Measurements from ENCODE around the gene C12orf54. TPM values are rescaled to one million over a fixed set of nuclear protein-coding genes. Genes with fewer than 3 reads are reported as not detected.

C12orf54 gene
- polyA plus RNA-seq, 1 donor (not counting 4 experiments of a cell fraction or from before 2014, with no cell fraction given): 4.3 TPM

- no peaks in the 10 kb centered on the region for H3K9me1 ChIP-seq (ENCODE audit: control insufficient read depth, extremely low read depth, insufficient read depth, low read length)
- dilution Hi-C loops (cut with MboI; ENCODE audit: extremely low pct_ligation_motif_present, low sequenced_read_pairs): no loop called here
- no peaks in the 10 kb centered on the region for H3K9me3 ChIP-seq (ENCODE audit: control insufficient read depth, low read depth, low read length)
- H3K4me3 ChIP-seq (ENCODE audit: control insufficient read depth in 2 of 3, extremely low read depth in 1 of 3, insufficient read depth in 2 of 3, low read depth in 1 of 3, low read length in 3 of 3): no peak overlapping the region
- no peaks in the 10 kb centered on the region for H3K79me2 ChIP-seq (ENCODE audit: control insufficient read depth, insufficient read depth, low read length)
- H2AFZ ChIP-seq (ENCODE audit: control insufficient read depth, low read length): no peak overlapping the region
- H3K4me1 ChIP-seq (ENCODE audit: control insufficient read depth, extremely low read depth, insufficient read depth, low read length): no peaks in the 10 kb centered on the region
- peaks cover 3% of the 10 kb centered on the region for H3K27me3 ChIP-seq (ENCODE audit: control insufficient read depth, extremely low read depth, insufficient read depth, low read length)
- DNase-seq (ENCODE audit: low read depth, low spot score) (no peak), FAIRE-seq (peak; percentile 43)
- TF ChIP-seq EZH2 (IDR thresholded peaks at IDR 0.05; ENCODE audit: low read length): no peak
- TF ChIP-seq CTCF (optimal IDR thresholded peaks at IDR 0.05 in 1 of 3, IDR thresholded peaks at IDR 0.05 in 1 of 3, conservative IDR thresholded peaks at IDR 0.05 in 1 of 3; ENCODE audit: extremely low read depth in 1 of 3, insufficient read depth in 2 of 3, low read length in 3 of 3): peak in 2 of 3 experiments; percentile 32 to 52
- no peaks in the 10 kb centered on the region for H3K36me3 ChIP-seq (ENCODE audit: control insufficient read depth in 2 of 2, extremely low read depth in 1 of 2, insufficient read depth in 2 of 2, low read length in 2 of 2)
- H3K9ac ChIP-seq (ENCODE audit: control insufficient read depth, extremely low read depth, insufficient read depth, low read length): no peak overlapping the region
- no peak overlapping the region for H3K4me2 ChIP-seq (ENCODE audit: control insufficient read depth, extremely low read depth, insufficient read depth, low read depth, low read length)
- no peak overlapping the region for H3K27ac ChIP-seq (ENCODE audit: control insufficient read depth, insufficient read depth, low read length)
- no peaks in the 10 kb centered on the region for H4K20me1 ChIP-seq (ENCODE audit: control insufficient read depth, extremely low read depth, insufficient read depth, low read length)
Measured at GRCh38 chr12:48454667-48455066, 27.6 kb upstream of the C12orf54 start.

- Histone ChIP-seq H3K9ac (ENCODE audit: control insufficient read depth, extremely low read depth, insufficient read depth, low read length) (no peak overlapping the region), H4K20me1 (ENCODE audit: control insufficient read depth, extremely low read depth, insufficient read depth, low read length) (no peaks in the 10 kb centered on the region), H3K27ac (ENCODE audit: control insufficient read depth, insufficient read depth, low read length) (no peak overlapping the region), H3K4me1 (ENCODE audit: control insufficient read depth, extremely low read depth, insufficient read depth, low read length) (no peaks in the 10 kb centered on the region), H3K4me3 (ENCODE audit: control insufficient read depth in 2 of 3, extremely low read depth in 1 of 3, insufficient read depth in 2 of 3, low read depth in 1 of 3, low read length in 3 of 3) (no peak overlapping the region), H3K36me3 (ENCODE audit: control insufficient read depth in 2 of 2, extremely low read depth in 1 of 2, insufficient read depth in 2 of 2, low read length in 2 of 2) (no peaks in the 10 kb centered on the region), H3K9me1 (ENCODE audit: control insufficient read depth, extremely low read depth, insufficient read depth, low read length) (no peaks in the 10 kb centered on the region), H2AFZ (ENCODE audit: control insufficient read depth, low read length) (no peak overlapping the region), H3K27me3 (ENCODE audit: control insufficient read depth, extremely low read depth, insufficient read depth, low read length) (no peaks in the 10 kb centered on the region), H3K9me3 (ENCODE audit: control insufficient read depth, low read depth, low read length) (no peaks in the 10 kb centered on the region), H3K79me2 (ENCODE audit: control insufficient read depth, insufficient read depth, low read length) (no peaks in the 10 kb centered on the region), H3K4me2 (ENCODE audit: control insufficient read depth, extremely low read depth, insufficient read depth, low read depth, low read length) (no peak overlapping the region)
- dilution Hi-C loops (cut with MboI; ENCODE audit: extremely low pct_ligation_motif_present, low sequenced_read_pairs): no loop called here
- TF ChIP-seq CTCF (optimal IDR thresholded peaks at IDR 0.05 in 1 of 3, IDR thresholded peaks at IDR 0.05 in 1 of 3, conservative IDR thresholded peaks at IDR 0.05 in 1 of 3; ENCODE audit: extremely low read depth in 1 of 3, insufficient read depth in 2 of 3, low read length in 3 of 3) (no peak), EZH2 (IDR thresholded peaks at IDR 0.05; ENCODE audit: low read length) (no peak)
- no peak for FAIRE-seq
- no peak for DNase-seq (ENCODE audit: low read depth, low spot score)
Measured at GRCh38 chr12:48455116-48455515, 27.2 kb upstream of the C12orf54 start.
